Small intestine (tissue), 7 donors: Measurements from ENCODE around the gene LOC101059915.

Source experiments
- DNase-seq, 2 donors: peaks; one replicate each; pipeline versions ENCODE4 v3.0.0 to v3.0.0-alpha.2; 2013
- FAIRE-seq: peaks from 2 replicates; lab custom pipeline; 2012; peaks lifted over from hg19 to GRCh38; lab: Jason Lieb, UNC
- H3K27ac ChIP-seq, 3 donors: one replicate each; pipeline ENCODE4 v1.5.1; 2013; ENCODE audit warnings: low read length in 2 of 3, mild to moderate bottlenecking in 2 of 3, control low read depth in 1 of 3, inconsistent platforms in 1 of 3, low read depth in 1 of 3, moderate library complexity in 1 of 3
- H3K27me3 ChIP-seq, 3 donors: one replicate each; pipeline ENCODE4 v1.6.1; 2013; ENCODE audit warnings: low read length in 3 of 3, inconsistent platforms in 1 of 3; ENCODE audit not compliant: control insufficient read depth in 3 of 3, insufficient read depth in 3 of 3
- H3K36me3 ChIP-seq, 3 donors: one replicate each; pipeline ENCODE4 v1.6.1; 2013; ENCODE audit warnings: low read length in 3 of 3, inconsistent platforms in 1 of 3, low read depth in 1 of 3, mild to moderate bottlenecking in 1 of 3, moderate library complexity in 1 of 3; ENCODE audit not compliant: control insufficient read depth in 3 of 3, insufficient read depth in 2 of 3
- H3K4me1 ChIP-seq, 3 donors: one replicate each; pipeline ENCODE4 v1.6.1; 2013; ENCODE audit warnings: low read length in 2 of 3, inconsistent platforms in 1 of 3, low read depth in 1 of 3, mild to moderate bottlenecking in 1 of 3, moderate library complexity in 1 of 3; ENCODE audit not compliant: control insufficient read depth in 3 of 3, insufficient read depth in 2 of 3
- H3K4me3 ChIP-seq, 3 donors: one replicate each; pipeline ENCODE4 v1.5.1; 2013; ENCODE audit warnings: low read length in 3 of 3, control low read depth in 1 of 3, inconsistent platforms in 1 of 3, low read depth in 1 of 3, mild to moderate bottlenecking in 1 of 3, moderate library complexity in 1 of 3
- H3K9me3 ChIP-seq, 2 donors: one replicate each; pipeline ENCODE4 v1.6.1; 2013; ENCODE audit warnings: low read depth in 1 of 2, low read length in 1 of 2; ENCODE audit not compliant: control insufficient read depth in 2 of 2, insufficient read depth in 1 of 2
- whole genome bisulfite sequencing, 3 donors: extraction: QIAGEN DNeasy Blood & Tissue Kit; methylation state at CpG; one replicate each; pipeline ENCODE4 v1.1.7; 2013; 5-methylcytosine and 5-hydroxymethylcytosine counted together
- donor health status: healthy with polysubstance abuse.
- donor health status: control.
- donor health status: control.
- donor health status: Bipolar disorder and iron deficiency.
- donor health status: healthy.

The LOC101059915 gene

GRCh38 chrX:71667328-71668247 lies at the start of gene LOC101059915:
Gene LOC101059915 (plus strand): TSS chrX:71667546.
- H3K4me1 ChIP-seq = no peaks in the 10 kb centered on the region
- H3K9me3 ChIP-seq = no peaks in the 10 kb centered on the region
- FAIRE-seq = no peak
- DNase-seq = no peak
- no peaks in the 10 kb centered on the region for H3K27me3 ChIP-seq
- no peak within 1 kb of the TSS for H3K4me3 ChIP-seq
- no peak within 1 kb of the TSS for H3K27ac ChIP-seq
- H3K36me3 ChIP-seq = no peaks in the 10 kb centered on the region
- WGBS, 3 donors = 91 to 95% (median 94%) methylated on average over 46 to 50 of the region's 50 CpGs

GRCh38 chrX:71617742-71618141 lies 49.6 kb upstream of the LOC101059915 start:
- H3K27ac ChIP-seq = peak overlapping the region; percentile 88 to 95 (median 94)
- peaks cover 0 to 35% (median 0%) of the 10 kb centered on the region in 3 donors for H3K4me1 ChIP-seq
- whole genome bisulfite sequencing, 3 donors = 21 to 55% (median 43%) methylated on average over 5 to 8 of the region's 8 CpGs
- FAIRE-seq = no peak
- peaks cover 0 to 18% (median 3%) of the 10 kb centered on the region in 3 donors for H3K36me3 ChIP-seq
- peaks cover 0 to 3% of the 10 kb centered on the region in 2 donors for H3K9me3 ChIP-seq
- DNase-seq = peak in 1 of 2 donors; percentile 49
- H3K27me3 ChIP-seq = no peaks in the 10 kb centered on the region
- H3K4me3 ChIP-seq = peak overlapping the region in 1 of 3 donors; percentile 44

- 21 to 41% (median 36%) methylated on average over 4 of the region's 4 CpGs for WGBS, 3 donors
- H3K9me3 ChIP-seq = peaks cover 0 to 3% of the 10 kb centered on the region in 2 donors
- no peaks in the 10 kb centered on the region for H3K27me3 ChIP-seq
- peak within 1 kb of the TSS in 1 of 3 donors; percentile 44 for H3K4me3 ChIP-seq
- DNase-seq (no peak), FAIRE-seq (no peak)
- peaks cover 0 to 17% (median 3%) of the 10 kb centered on the region in 3 donors for H3K36me3 ChIP-seq
- H3K27ac ChIP-seq = peak within 1 kb of the TSS; percentile 88 to 95 (median 94)
- peaks cover 0 to 41% (median 3%) of the 10 kb centered on the region in 3 donors for H3K4me1 ChIP-seq
Observed at GRCh38 chrX:71618303-71618721, 49.0 kb upstream of the LOC101059915 start, which contains the start of gene CXCR3. Gene CXCR3 (minus strand): TSS chrX:71618511. CDS start chrX:71618449, 62 bp downstream.

- Histone ChIP-seq H3K27me3 (no peaks in the 10 kb centered on the region), H3K27ac (peak overlapping the region in 2 of 3 donors; percentile 94 to 95), H3K4me1 (peaks cover 2 to 45% (median 6%) of the 10 kb centered on the region in 3 donors), H3K36me3 (peaks cover 0 to 15% (median 0%) of the 10 kb centered on the region in 3 donors), H3K4me3 (no peak overlapping the region), H3K9me3 (peaks cover 0 to 3% of the 10 kb centered on the region in 2 donors)
- DNase-seq (no peak), FAIRE-seq (no peak)
- WGBS, 3 donors = 56 to 69% (median 63%) methylated on average over 3 of the region's 3 CpGs
Observed at GRCh38 chrX:71618787-71619186, 48.6 kb upstream of the LOC101059915 start.

- WGBS, 3 donors = 30 to 63% (median 54%) methylated on average over 8 of the region's 8 CpGs
- H3K27ac ChIP-seq = peak overlapping the region in 1 of 3 donors; percentile 95
Observed at GRCh38 chrX:71619193-71619592, 48.2 kb upstream of the LOC101059915 start.

GRCh38 chrX:71619986-71620385 lies 47.4 kb upstream of the LOC101059915 start:
- peaks cover 0 to 3% of the 10 kb centered on the region in 2 donors for H3K9me3 ChIP-seq
- H3K4me1 ChIP-seq = peaks cover 2 to 54% (median 11%) of the 10 kb centered on the region in 3 donors
- FAIRE-seq = no peak
- H3K36me3 ChIP-seq = peaks cover 0 to 6% (median 0%) of the 10 kb centered on the region in 3 donors
- DNase-seq = no peak
- H3K4me3 ChIP-seq = no peak overlapping the region
- H3K27me3 ChIP-seq = no peaks in the 10 kb centered on the region
- WGBS, 3 donors = 33 to 80% (median 59%) methylated on average over 1 of the region's 1 CpG
- peak overlapping the region; percentile 23 to 45 (median 38) for H3K27ac ChIP-seq

More at GRCh38 chrX:71619193-71619592, 48.2 kb upstream of the LOC101059915 start:
- DNase-seq (no peak), FAIRE-seq (no peak)
- H3K27me3 ChIP-seq = no peaks in the 10 kb centered on the region
- H3K36me3 ChIP-seq = peaks cover 0 to 13% (median 0%) of the 10 kb centered on the region in 3 donors
- H3K4me3 ChIP-seq = no peak overlapping the region
- H3K9me3 ChIP-seq = peaks cover 0 to 3% of the 10 kb centered on the region in 2 donors
- peaks cover 2 to 49% (median 10%) of the 10 kb centered on the region in 3 donors for H3K4me1 ChIP-seq

GRCh38 chrX:71621603-71622002 lies 45.7 kb upstream of the LOC101059915 start:
- Histone ChIP-seq H3K27me3 (no peaks in the 10 kb centered on the region), H3K9me3 (peaks cover 0 to 3% of the 10 kb centered on the region in 2 donors), H3K4me1 (peaks cover 2 to 63% (median 11%) of the 10 kb centered on the region in 3 donors), H3K36me3 (no peaks in the 10 kb centered on the region), H3K27ac (peak overlapping the region; percentile 80 to 95 (median 93)), H3K4me3 (no peak overlapping the region)
- FAIRE-seq (no peak), DNase-seq (peak; percentile 47 to 86)
- 15 to 35% (median 34%) methylated on average over 6 of the region's 6 CpGs for WGBS, 3 donors

- Histone ChIP-seq H3K4me3 (no peak overlapping the region), H3K27ac (peak overlapping the region; percentile 80 to 95 (median 93)), H3K27me3 (no peaks in the 10 kb centered on the region), H3K4me1 (peaks cover 2 to 63% (median 11%) of the 10 kb centered on the region in 3 donors), H3K36me3 (no peaks in the 10 kb centered on the region), H3K9me3 (peaks cover 0 to 3% of the 10 kb centered on the region in 2 donors)
- WGBS, 3 donors = 41 to 45% (median 44%) methylated on average over 9 of the region's 9 CpGs
- no peak for DNase-seq
- FAIRE-seq = no peak
Observed at GRCh38 chrX:71622032-71622575, 45.2 kb upstream of the LOC101059915 start.
